HepG2 (cell line): ENCODE data around the gene PRADC1. TPM values are rescaled to one million over a fixed set of nuclear protein-coding genes. Genes with fewer than 3 reads are reported as not detected.

ENCODE experiments used
- CC2D1A ChIP-seq: sonication (generic); formaldehyde crosslinking; IDR thresholded peaks from 2 replicates; pipeline ENCODE4 v1.8.1; 2023; ENCODE audit warnings: mild to moderate bottlenecking, missing genetic modification reagents
- CENPBD1 ChIP-seq: sonication (generic); formaldehyde crosslinking; IDR thresholded peaks from 2 replicates; pipeline ENCODE4 v1.8.0; 2022; ENCODE audit warnings: missing genetic modification reagents, low read depth, mild to moderate bottlenecking, borderline replicate concordance
- CTCF ChIP-seq: sonication (generic); formaldehyde crosslinking; IDR thresholded peaks from 2 replicates; pipeline ENCODE4 v1.5.0; 2020; ENCODE audit warnings: mild to moderate bottlenecking, missing genetic modification reagents, moderate library complexity
- FOXK2 ChIP-seq: fragments of 450-650 bp; IDR thresholded peaks from 2 replicates; pipeline ENCODE4 v1.6.1; 2016
- HNF4A ChIP-seq: sonication (generic); formaldehyde crosslinking; IDR thresholded peaks from 2 replicates; pipeline ENCODE4 v1.4.0; 2020; ENCODE audit warnings: missing genetic modification reagents
- JDP2 ChIP-seq: sonication (generic); formaldehyde crosslinking; IDR thresholded peaks from 2 replicates; pipeline ENCODE4 v1.8.1; 2022; ENCODE audit warnings: missing genetic modification reagents, borderline replicate concordance
- MBNL3 ChIP-seq: fragments of 250-450 bp; sonication (Bioruptor Pico); conservative IDR thresholded peaks from 2 replicates; pipeline ENCODE4 v1.8.0; 2022; ENCODE audit warnings: mild to moderate bottlenecking, inconsistent platforms
- MEIS2 ChIP-seq: sonication (generic); formaldehyde crosslinking; IDR thresholded peaks from 2 replicates; pipeline ENCODE4 v1.9.0; 2021; ENCODE audit warnings: mild to moderate bottlenecking, missing genetic modification reagents
- PPARG ChIP-seq: conservative IDR thresholded peaks from 2 replicates; pipeline ENCODE4 v1.6.1; 2016; ENCODE audit warnings: missing biosample characterization, missing genetic modification reagents
- PRDM10 ChIP-seq: sonication (generic); formaldehyde crosslinking; IDR thresholded peaks from 2 replicates; pipeline ENCODE4 v1.4.0; 2020; ENCODE audit warnings: low read depth, missing genetic modification reagents
- SKIL ChIP-seq: sonication (generic); formaldehyde crosslinking; IDR thresholded peaks from 2 replicates; pipeline ENCODE4 v1.8.0; 2022; ENCODE audit warnings: missing genetic modification reagents, mild to moderate bottlenecking, moderate library complexity, borderline replicate concordance
- TEAD3 ChIP-seq: optimal IDR thresholded peaks from 2 replicates; pipeline ENCODE3; 2016; ENCODE audit warnings: borderline replicate concordance
- ZBTB1 ChIP-seq: sonication (generic); formaldehyde crosslinking; IDR thresholded peaks from 2 replicates; pipeline ENCODE4 v1.4.0; 2020; ENCODE audit warnings: missing genetic modification reagents, borderline replicate concordance
- ZBTB14 ChIP-seq: sonication (generic); formaldehyde crosslinking; IDR thresholded peaks from 2 replicates; pipeline ENCODE4 v1.4.0; 2020; ENCODE audit warnings: missing genetic modification reagents
- ZBTB34 ChIP-seq: sonication (generic); formaldehyde crosslinking; IDR thresholded peaks from 2 replicates; pipeline ENCODE4 v1.8.0; 2022; ENCODE audit warnings: mild to moderate bottlenecking, missing genetic modification reagents
- ZNF138 ChIP-seq: sonication (generic); formaldehyde crosslinking; IDR thresholded peaks from 2 replicates; pipeline ENCODE4 v1.5.0; 2020; ENCODE audit warnings: mild to moderate bottlenecking, low read depth, missing genetic modification reagents
- ZNF580 ChIP-seq: IDR thresholded peaks from 2 replicates; pipeline ENCODE4 v1.6.1; 2016; ENCODE audit warnings: low read depth, borderline replicate concordance
- ZNF883 ChIP-seq: sonication (generic); formaldehyde crosslinking; IDR thresholded peaks from 2 replicates; pipeline ENCODE4 v1.5.1; 2020; ENCODE audit warnings: mild to moderate bottlenecking, missing genetic modification reagents; ENCODE audit errors: not compliant biosample characterization
- ZSCAN31 ChIP-seq: sonication (generic); formaldehyde crosslinking; IDR thresholded peaks from 2 replicates; pipeline ENCODE4 v1.5.0; 2020; ENCODE audit warnings: low read depth, mild to moderate bottlenecking, missing genetic modification reagents
- polyA plus RNA-seq, 8 experiments: library from polyadenylated mRNA; depleted of rRNA in 3 of 8; stranded (reverse) in 7 of 8; unstranded in 1 of 8; fragments of >200 nt; fragmentation: Illumina TruSeq in 4 of 8; extraction: Trizol in 4 of 8; gene quantifications; 2 replicates each; pipeline versions ENCODE4 v1.2.1 to v1.2.3, GENCODE V29; 2011 to 2016; ENCODE audit warnings: low read depth in 4 of 8, missing spikeins in 1 of 8, mixed read lengths in 1 of 8; ENCODE audit not compliant: insufficient read depth in 1 of 8
- total RNA-seq, 5 experiments: library from RNA; depleted of rRNA; stranded (reverse); fragments of >200 nt; fragmentation: Illumina TruSeq; extraction: Trizol; gene quantifications; 2 replicates each; pipeline ENCODE4 v1.2.3, GENCODE V29; 2016; ENCODE audit warnings: low read depth in 1 of 5

PRADC1 gene
- total and polyA plus RNA-seq, 2 of the 13 experiments (the other 11 are each of a cell fraction or from before 2014, with no cell fraction given): 12.1 to 37.2 TPM

- no peak for TF ChIP-seq ZBTB34 (CRISPR knock-in tag)
- no peak for TF ChIP-seq JDP2 (CRISPR knock-in tag)
- TF ChIP-seq PRDM10 (CRISPR knock-in tag): no peak
- TF ChIP-seq ZNF580 (CRISPR knock-in tag): no peak
- no peak for TF ChIP-seq HNF4A (CRISPR knock-in tag)
- peak; percentile 19 for TF ChIP-seq ZNF883
- TF ChIP-seq CTCF (CRISPR knock-in tag): peak; percentile 96
- no peak for TF ChIP-seq CENPBD1 (CRISPR knock-in tag)
- TF ChIP-seq ZBTB1 (CRISPR knock-in tag): no peak
- TF ChIP-seq TEAD3: no peak
- no peak for TF ChIP-seq SKIL (CRISPR knock-in tag)
- TF ChIP-seq PPARG (CRISPR knock-in tag): no peak
- no peak for TF ChIP-seq CC2D1A (CRISPR knock-in tag)
- no peak for TF ChIP-seq MBNL3 (CRISPR knock-in tag)
- no peak for TF ChIP-seq FOXK2
- no peak for TF ChIP-seq ZNF138 (CRISPR knock-in tag)
- no peak for TF ChIP-seq ZSCAN31 (CRISPR knock-in tag)
- no peak for TF ChIP-seq ZBTB14 (CRISPR knock-in tag)
- no peak for TF ChIP-seq MEIS2 (CRISPR knock-in tag)
Observed at GRCh38 chr2:73260338-73260984, 27.4 kb upstream of the PRADC1 start (continued).
